Activated CD8-positive, alpha-beta T cell treated with anti-CD3 and anti-CD28 coated beads for 36 hours (primary cell): ENCODE results near the gene NOL4L. TPM values are rescaled to one million over a fixed set of nuclear protein-coding genes. Genes with fewer than 3 reads are reported as not detected.

Experiments used
- ATAC-seq: fragments of 200-7000 bp; cut with Tn5 transposase; one replicate; pipeline ENCODE4 v1.10.0; 2021; ENCODE audit warnings: mild to moderate bottlenecking, moderate library complexity
- CTCF ChIA-PET: fragments of 350-600 bp; sonication (Branson Sonifier 250); formaldehyde crosslinking; loops from one replicate; lab custom pipeline; 2021; ENCODE audit warnings: antibody characterized with exemption; lab: Charles Lee
- POLR2A ChIA-PET: fragments of 350-600 bp; sonication (Branson Sonifier 250); formaldehyde crosslinking; loops from one replicate; lab custom pipeline; 2021; ENCODE audit warnings: antibody characterized with exemption; lab: Charles Lee
- DNase-seq: peaks from one replicate; pipeline ENCODE4 v3.0.0-alpha.2; 2020
- H3K27ac Mint-ChIP-seq: one replicate; pipeline ENCODE4 v1.8.0; 2021; ENCODE audit warnings: mild to moderate bottlenecking, mixed read lengths
- H3K27me3 Mint-ChIP-seq: one replicate; pipeline ENCODE4 v1.8.0; 2021; ENCODE audit warnings: mixed read lengths
- H3K36me3 Mint-ChIP-seq: one replicate; pipeline ENCODE4 v1.8.0; 2021; ENCODE audit warnings: low read depth, mixed read lengths
- H3K4me1 Mint-ChIP-seq: one replicate; pipeline ENCODE4 v1.8.0; 2021; ENCODE audit warnings: low read depth, mixed read lengths
- H3K4me3 Mint-ChIP-seq: one replicate; pipeline ENCODE4 v1.8.0; 2021; ENCODE audit warnings: mild to moderate bottlenecking, moderate library complexity, mixed read lengths
- H3K9me3 Mint-ChIP-seq: one replicate; pipeline ENCODE4 v1.8.0; 2021; ENCODE audit warnings: mixed read lengths
- CTCF ChIP-seq: fragments of 200-600 bp; IDR thresholded peaks from one replicate; pipeline ENCODE4 v1.8.0; 2022; ENCODE audit warnings: antibody characterized with exemption, mild to moderate bottlenecking
- intact Hi-C: fragments of 100-400 bp; cut with micrococcal nuclease; formaldehyde crosslinking; loops from one replicate; pipeline ENCODE4 v1.10.0; 2022
- total RNA-seq, 2 experiments: library from RNA; stranded (reverse); gene quantifications; one replicate each; pipeline ENCODE4 v1.2.3, GENCODE V29; 2021

NOL4L gene
- total RNA-seq, 2 experiments from 2014 or later = 23.3 to 23.9 TPM

GRCh38 chr20:32404017-32404416 is 181.1 kb downstream of the NOL4L start:
- peaks cover 43% of the 10 kb centered on the region for H3K36me3 Mint-ChIP-seq
- no peak overlapping the region for H3K27ac Mint-ChIP-seq
- no peaks in the 10 kb centered on the region for H3K9me3 Mint-ChIP-seq
- H3K4me1 Mint-ChIP-seq = peaks cover 51% of the 10 kb centered on the region
- DNase-seq = no peak
- POLR2A ChIA-PET = interaction anchor here (2.0 kb wide), 1 partner anchor 11 kb away, joined by 6 read pairs; no protein-coding TSS in a partner anchor
- no peak overlapping the region for H3K4me3 Mint-ChIP-seq
- intact Hi-C loops = no loop called here
- no peak for ATAC-seq
- CTCF ChIA-PET = interaction anchor here (1.5 kb wide), 1 partner anchor 9 kb away, joined by 4 read pairs; no protein-coding TSS in a partner anchor
- no peak for TF ChIP-seq CTCF
- no peaks in the 10 kb centered on the region for H3K27me3 Mint-ChIP-seq

- ChIA-PET CTCF (interaction anchor here (1.4 kb wide), 1 partner anchor 9 kb away, joined by 5 read pairs; no protein-coding TSS in a partner anchor), POLR2A (no interaction called here)
- H3K27me3 Mint-ChIP-seq = no peaks in the 10 kb centered on the region
- no peak for DNase-seq
- peaks cover 36% of the 10 kb centered on the region for H3K4me1 Mint-ChIP-seq
- intact Hi-C loops = no loop called here
- ATAC-seq = no peak
- TF ChIP-seq CTCF = no peak
- peak overlapping the region; percentile 9 for H3K27ac Mint-ChIP-seq
- H3K4me3 Mint-ChIP-seq = no peak overlapping the region
- H3K9me3 Mint-ChIP-seq = peaks cover 1% of the 10 kb centered on the region
- H3K36me3 Mint-ChIP-seq = peaks cover 45% of the 10 kb centered on the region
These were observed 184.7 kb downstream of the NOL4L start for GRCh38 chr20:32400476-32400875.

GRCh38 chr20:32397567-32398084 is 187.5 kb downstream of the NOL4L start:
- peaks cover 36% of the 10 kb centered on the region for H3K4me1 Mint-ChIP-seq
- ChIA-PET CTCF (no interaction called here), POLR2A (no interaction called here)
- DNase-seq = no peak
- H3K27me3 Mint-ChIP-seq = no peaks in the 10 kb centered on the region
- peaks cover 64% of the 10 kb centered on the region for H3K36me3 Mint-ChIP-seq
- no peak for TF ChIP-seq CTCF
- ATAC-seq = no peak
- peak overlapping the region; percentile 4 for H3K27ac Mint-ChIP-seq
- intact Hi-C loops = no loop called here
- H3K4me3 Mint-ChIP-seq = no peak overlapping the region
- peaks cover 7% of the 10 kb centered on the region for H3K9me3 Mint-ChIP-seq

- TF ChIP-seq CTCF = no peak
- POLR2A ChIA-PET = interaction anchor here (0.6 kb wide), 2 partner anchors 14 to 105 kb away, joined by 3 read pairs; no protein-coding TSS in a partner anchor
- no peaks in the 10 kb centered on the region for H3K27me3 Mint-ChIP-seq
- intact Hi-C loops = no loop called here
- no peak overlapping the region for H3K4me3 Mint-ChIP-seq
- H3K4me1 Mint-ChIP-seq = peaks cover 37% of the 10 kb centered on the region
- DNase-seq = no peak
- CTCF ChIA-PET = no interaction called here
- peaks cover 63% of the 10 kb centered on the region for H3K36me3 Mint-ChIP-seq
- peaks cover 7% of the 10 kb centered on the region for H3K9me3 Mint-ChIP-seq
- no peak overlapping the region for H3K27ac Mint-ChIP-seq
- ATAC-seq = no peak
These were observed 188.4 kb downstream of the NOL4L start for GRCh38 chr20:32396646-32397160.

GRCh38 chr20:32395066-32395465 is 190.1 kb downstream of the NOL4L start:
- ChIA-PET POLR2A (interaction anchor here (1.4 kb wide), 1 partner anchor 110 kb away, joined by 3 read pairs; no protein-coding TSS in a partner anchor), CTCF (interaction anchor here (1.3 to 1.4 kb wide), 2 partner anchors 9 to 16 kb away, joined by 3 to 4 read pairs; no protein-coding TSS in a partner anchor)
- peaks cover 64% of the 10 kb centered on the region for H3K36me3 Mint-ChIP-seq
- no peak overlapping the region for H3K4me3 Mint-ChIP-seq
- no peak for TF ChIP-seq CTCF
- ATAC-seq = no peak
- peak overlapping the region; percentile 67 for H3K27ac Mint-ChIP-seq
- no peaks in the 10 kb centered on the region for H3K27me3 Mint-ChIP-seq
- no peak for DNase-seq
- peaks cover 32% of the 10 kb centered on the region for H3K4me1 Mint-ChIP-seq
- intact Hi-C loops = no loop called here
- peaks cover 7% of the 10 kb centered on the region for H3K9me3 Mint-ChIP-seq
